Endodermal cell (in vitro differentiated cells): ENCODE measurements around the gene ACOT7. TPM values are rescaled to one million over a fixed set of nuclear protein-coding genes. Genes with fewer than 3 reads are reported as not detected.

Source experiments
- DNase-seq: peaks from one replicate; pipeline ENCODE4 v3.0.0-alpha.2; 2017
- H3K27ac ChIP-seq: 2 replicates; pipeline ENCODE4 v1.5.1; 2013; ENCODE audit warnings: mild to moderate bottlenecking, low read depth, low read length, moderate library complexity
- H3K27me3 ChIP-seq: 2 replicates; pipeline ENCODE4 v1.6.1; 2013; ENCODE audit warnings: mild to moderate bottlenecking, low read length, moderate library complexity; ENCODE audit not compliant: insufficient read depth, control insufficient read depth, poor library complexity, severe bottlenecking
- H3K36me3 ChIP-seq: 2 replicates; pipeline ENCODE4 v1.7.0; 2013; ENCODE audit warnings: mild to moderate bottlenecking, low read length, moderate library complexity; ENCODE audit not compliant: control insufficient read depth, insufficient read depth
- H3K4me1 ChIP-seq: one replicate; pipeline ENCODE4 v1.7.0; 2013; ENCODE audit warnings: low read length; ENCODE audit not compliant: control insufficient read depth, insufficient read depth
- H3K4me3 ChIP-seq: 2 replicates; pipeline ENCODE4 v1.5.1; 2013; ENCODE audit warnings: mild to moderate bottlenecking, low read length, moderate library complexity
- H3K9ac ChIP-seq: 2 replicates; pipeline ENCODE4 v1.6.1; 2013; ENCODE audit warnings: mild to moderate bottlenecking, low read length, moderate library complexity; ENCODE audit not compliant: poor library complexity, severe bottlenecking; ENCODE audit errors: extremely low read depth
- H3K9me3 ChIP-seq: 2 replicates; pipeline ENCODE4 v1.6.1; 2013; ENCODE audit warnings: mild to moderate bottlenecking, low read length, moderate library complexity; ENCODE audit not compliant: control insufficient read depth
- H3K27ac Mint-ChIP-seq: 2 replicates; pipeline ENCODE4 v1.8.0; 2020; ENCODE audit warnings: mixed read lengths
- H3K27me3 Mint-ChIP-seq: 2 replicates; pipeline ENCODE4 v1.8.0; 2021; ENCODE audit warnings: mild to moderate bottlenecking, mixed read lengths; ENCODE audit not compliant: insufficient read depth
- H3K36me3 Mint-ChIP-seq: 2 replicates; pipeline ENCODE4 v1.8.0; 2020; ENCODE audit warnings: low read depth, mixed read lengths
- H3K4me1 Mint-ChIP-seq: 2 replicates; pipeline ENCODE4 v1.8.0; 2020; ENCODE audit warnings: mixed read lengths
- H3K4me3 Mint-ChIP-seq: 2 replicates; pipeline ENCODE4 v1.8.0; 2020; ENCODE audit warnings: mild to moderate bottlenecking, moderate library complexity, mixed read lengths
- H3K9me3 Mint-ChIP-seq: 2 replicates; pipeline ENCODE4 v1.8.0; 2020; ENCODE audit warnings: mild to moderate bottlenecking, mixed read lengths
- CTCF ChIP-seq: fragments of 200-600 bp; sonication (generic); conservative IDR thresholded peaks from 2 replicates; pipeline ENCODE4 v1.5.0; 2021; ENCODE audit warnings: antibody characterized with exemption, mild to moderate bottlenecking
- WGBS, 2 experiments: methylation state at CpG; one replicate each; pipeline versions ENCODE4 v1.1.5 to v1.1.7; 2013; ENCODE audit warnings: missing lambda C conversion rate in 2 of 2, mixed read lengths in 1 of 2; ENCODE audit not compliant: insufficient coverage in 1 of 2, insufficient read length in 1 of 2; 5-methylcytosine and 5-hydroxymethylcytosine counted together
- total RNA-seq, 2 donors: library from RNA; stranded (reverse); fragmentation: NEBNext Ultra II Directional in 1 of 2; extraction: Animal tissue kit (Norgen Biotek cat#: 25700) in 1 of 2; gene quantifications; 2 replicates in 1 of 2; 3 replicates in 1 of 2; pipeline ENCODE4 v1.2.1, GENCODE V29; 2021

Gene ACOT7
- total RNA-seq, 2 donors from 2014 or later = 51.3 to 70.7 TPM

DNA sequence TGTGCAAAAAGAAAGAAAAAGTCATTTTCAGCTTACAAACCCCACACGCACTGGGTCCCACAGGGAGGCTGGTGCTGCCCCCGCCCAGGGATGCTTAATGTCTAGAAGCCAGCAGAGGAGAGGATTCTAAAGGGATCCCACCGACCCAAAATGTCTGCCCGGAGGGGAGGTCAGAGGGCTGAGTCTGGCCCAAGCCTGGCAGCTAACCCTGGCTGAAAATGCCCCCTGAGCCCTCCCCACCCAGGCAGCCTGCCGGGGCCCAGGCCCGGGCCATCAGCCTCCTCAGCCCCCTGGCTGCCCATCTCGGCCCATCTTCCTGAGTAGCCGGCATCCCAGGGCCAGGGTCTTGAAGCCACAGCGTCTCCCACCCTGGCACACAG is 33.5 kb downstream of the ACOT7 start:
- H3K27me3 ChIP-seq = no peaks in the 10 kb centered on the region
- H3K27ac ChIP-seq = no peak overlapping the region
- DNase-seq = no peak
- H3K4me1 ChIP-seq = peaks cover 24% of the 10 kb centered on the region
- H3K9me3 ChIP-seq = peaks cover 8% of the 10 kb centered on the region
- H3K9ac ChIP-seq = no peak overlapping the region
- H3K4me3 Mint-ChIP-seq = no peak overlapping the region
- TF ChIP-seq CTCF = no peak
- no peaks in the 10 kb centered on the region for H3K27me3 Mint-ChIP-seq
- WGBS, 2 experiments = 87 to 100% methylated on average over 3 to 9 of the region's 9 CpGs
- H3K4me3 ChIP-seq = no peak overlapping the region
- peaks cover 22% of the 10 kb centered on the region for H3K4me1 Mint-ChIP-seq
- peak overlapping the region; percentile 68 for H3K27ac Mint-ChIP-seq
- H3K36me3 Mint-ChIP-seq = peaks cover 14% of the 10 kb centered on the region
- H3K36me3 ChIP-seq = peaks cover 2% of the 10 kb centered on the region
- peaks cover 17% of the 10 kb centered on the region for H3K9me3 Mint-ChIP-seq

GRCh38 chr1:6359216-6360116 is 34.1 kb downstream of the ACOT7 start:
- Histone ChIP-seq H3K36me3 (no peaks in the 10 kb centered on the region), H3K9me3 (peaks cover 8% of the 10 kb centered on the region), H3K4me3 (no peak overlapping the region), H3K9ac (no peak overlapping the region), H3K27me3 (no peaks in the 10 kb centered on the region), H3K4me1 (peaks cover 24% of the 10 kb centered on the region), H3K27ac (no peak overlapping the region)
- H3K9me3 Mint-ChIP-seq = peaks cover 14% of the 10 kb centered on the region
- 63 to 83% methylated on average over 2 to 13 of the region's 13 CpGs for WGBS, 2 experiments
- no peak overlapping the region for H3K4me3 Mint-ChIP-seq
- peak overlapping the region; percentile 48 for H3K27ac Mint-ChIP-seq
- no peaks in the 10 kb centered on the region for H3K27me3 Mint-ChIP-seq
- H3K36me3 Mint-ChIP-seq = peaks cover 11% of the 10 kb centered on the region
- peaks cover 22% of the 10 kb centered on the region for H3K4me1 Mint-ChIP-seq
- peak; percentile 79 for DNase-seq
- no peak for TF ChIP-seq CTCF

- WGBS, 2 experiments = 88 to 95% methylated on average over 5 to 10 of the region's 10 CpGs
- peaks cover 8% of the 10 kb centered on the region for H3K36me3 Mint-ChIP-seq
- peaks cover 6% of the 10 kb centered on the region for H3K9me3 ChIP-seq
- H3K4me3 Mint-ChIP-seq = no peak overlapping the region
- DNase-seq = no peak
- H3K9ac ChIP-seq = no peak overlapping the region
- no peaks in the 10 kb centered on the region for H3K27me3 Mint-ChIP-seq
- no peaks in the 10 kb centered on the region for H3K36me3 ChIP-seq
- no peak for TF ChIP-seq CTCF
- H3K9me3 Mint-ChIP-seq = peaks cover 8% of the 10 kb centered on the region
- peaks cover 22% of the 10 kb centered on the region for H3K4me1 Mint-ChIP-seq
- H3K27ac Mint-ChIP-seq = no peak overlapping the region
- peaks cover 24% of the 10 kb centered on the region for H3K4me1 ChIP-seq
- no peak overlapping the region for H3K27ac ChIP-seq
- H3K27me3 ChIP-seq = no peaks in the 10 kb centered on the region
- H3K4me3 ChIP-seq = no peak overlapping the region
Measured at GRCh38 chr1:6358757-6359201, 34.8 kb downstream of the ACOT7 start.
